Stimulated activated CD8-positive, alpha-beta memory T cell treated with anti-CD3 and anti-CD28 coated beads, Interleukin-4, amount 100 ng/mL, for 48 hours (primary cell): ENCODE data around the gene CENPX.

ENCODE experiments used
- DNase-seq: peaks from one replicate; pipeline ENCODE4 v3.0.0-alpha.2; 2020

CENPX gene

GRCh38 chr17:82022310-82022980 lies at the start of gene CENPX:
Gene CENPX, minus strand, starts transcription at chr17:82022878. Its CDS starts 17 bp downstream, at chr17:82022861.
- DNase-seq: no peak

DNA sequence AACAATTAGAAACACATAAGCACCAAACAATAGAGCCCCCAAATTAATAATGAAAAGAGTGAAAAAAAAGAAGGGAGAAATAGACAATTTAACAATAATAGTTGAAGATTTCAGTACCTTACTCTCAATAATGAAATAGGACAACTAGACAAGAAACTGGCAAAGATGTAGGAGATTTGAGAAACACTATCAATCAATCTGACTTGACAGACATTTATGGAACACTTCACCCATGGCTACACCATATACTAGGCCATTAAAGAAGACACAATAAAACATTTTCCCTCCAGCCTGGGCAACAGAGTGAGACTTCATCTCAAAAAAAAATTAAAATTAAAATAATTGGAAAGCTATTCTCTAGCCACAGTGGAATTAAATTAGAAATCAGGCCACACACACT lies 47.9 kb upstream of the CENPX start:
- DNase-seq: no peak

DNA sequence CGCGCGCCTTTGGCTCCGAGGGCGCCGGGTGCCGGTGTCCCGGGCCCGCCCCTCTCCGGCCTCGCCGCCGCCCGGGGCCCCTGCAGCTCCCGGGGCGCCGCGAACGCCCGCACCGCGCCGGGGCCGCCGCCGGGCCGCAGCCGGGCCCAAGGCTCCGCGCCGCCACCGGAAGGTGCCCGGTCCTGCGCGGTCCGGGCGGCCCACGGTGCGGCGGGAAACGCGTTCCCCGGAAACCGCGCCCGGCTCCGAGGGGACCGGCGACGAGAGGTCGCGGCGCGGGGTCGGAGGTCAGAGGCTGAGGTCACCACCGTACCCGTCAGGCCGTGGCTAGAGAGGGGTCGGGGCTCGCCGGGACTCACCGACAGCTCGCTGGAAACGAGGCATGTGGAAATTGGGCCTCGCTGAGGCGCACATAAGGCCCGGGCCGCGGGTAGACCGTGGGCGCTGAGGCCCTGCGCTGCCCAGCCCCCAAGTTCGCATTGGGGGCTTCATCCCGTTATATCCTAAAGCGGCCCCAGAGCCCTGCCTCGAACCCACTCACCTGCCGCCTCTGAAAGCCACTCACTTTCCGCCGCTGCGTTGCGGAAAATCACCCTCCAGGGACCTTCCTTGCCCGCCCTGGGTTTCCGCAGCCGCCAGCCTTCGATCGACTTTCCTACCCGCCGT lies 43.1 kb upstream of the CENPX start, which contains the start of gene DUS1L:
Gene DUS1L, minus strand, starts transcription at position 167 of the 666 bp plus-strand sequence. CDS start 745 bp downstream, outside the sequence.
- peak; percentile 83 for DNase-seq

DNA sequence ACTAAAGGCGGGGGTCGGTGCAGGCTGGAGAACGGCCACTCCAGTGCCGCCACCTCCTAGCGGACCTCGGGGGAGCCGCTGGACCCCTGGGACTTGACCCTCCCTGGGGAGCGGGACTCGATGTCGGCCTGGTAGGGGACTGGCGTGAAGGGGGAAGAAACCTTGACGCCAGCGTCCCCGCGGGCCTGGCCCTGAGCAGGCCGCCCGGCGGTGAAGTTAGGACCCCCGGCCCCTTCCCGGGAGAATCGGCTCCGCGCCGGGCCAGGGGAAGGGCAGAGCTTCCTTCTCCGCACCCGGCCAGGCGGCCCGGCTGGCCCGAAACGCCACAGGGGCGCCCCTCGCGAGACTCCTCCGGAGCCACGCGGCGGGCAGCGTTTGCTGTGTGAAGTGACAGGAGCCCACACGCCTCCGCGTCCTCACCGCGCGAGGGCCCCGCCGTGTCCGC lies 42.5 kb upstream of the CENPX start:
- peak; percentile 47 for DNase-seq

DNA sequence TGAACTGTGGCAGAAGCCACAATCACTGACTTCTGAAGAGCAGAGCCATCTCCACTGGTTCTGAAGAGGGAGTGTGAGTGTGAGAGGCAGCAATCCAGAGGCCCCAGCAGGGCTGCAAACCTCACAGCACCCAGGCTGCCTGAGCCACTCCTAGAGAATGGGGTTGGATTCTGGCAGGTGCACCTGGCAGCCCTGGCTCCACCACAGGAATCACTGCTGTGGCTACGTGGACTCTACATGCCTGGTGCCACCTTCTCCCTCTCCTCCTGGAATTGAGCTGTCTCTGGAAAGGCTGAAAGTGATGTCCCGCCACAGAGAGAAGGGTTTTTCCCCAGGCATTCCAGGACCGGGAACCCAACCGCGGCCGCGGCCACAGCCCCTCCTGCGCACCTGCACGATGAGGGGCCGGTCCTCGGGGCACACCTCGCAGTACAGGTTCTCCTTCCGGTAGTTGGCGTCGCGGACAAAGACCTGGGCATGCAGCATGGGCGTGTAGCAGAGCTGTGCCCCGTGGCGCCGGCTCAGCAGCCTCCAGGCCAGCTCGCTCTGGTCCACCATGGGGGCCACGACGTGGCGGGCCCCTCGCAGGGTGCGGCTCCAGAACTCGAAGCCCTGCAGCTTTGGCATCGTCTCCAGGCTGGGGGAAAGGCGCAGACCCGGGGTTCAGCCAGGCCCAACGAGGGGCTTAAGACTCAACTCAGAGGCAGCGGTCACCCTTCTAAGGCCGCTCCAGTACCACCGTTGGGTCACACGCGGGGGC lies 41.9 kb upstream of the CENPX start:
- no peak for DNase-seq

- no peak for DNase-seq
Measured at GRCh38 chr17:82063424-82064415, 41.0 kb upstream of the CENPX start.

DNA sequence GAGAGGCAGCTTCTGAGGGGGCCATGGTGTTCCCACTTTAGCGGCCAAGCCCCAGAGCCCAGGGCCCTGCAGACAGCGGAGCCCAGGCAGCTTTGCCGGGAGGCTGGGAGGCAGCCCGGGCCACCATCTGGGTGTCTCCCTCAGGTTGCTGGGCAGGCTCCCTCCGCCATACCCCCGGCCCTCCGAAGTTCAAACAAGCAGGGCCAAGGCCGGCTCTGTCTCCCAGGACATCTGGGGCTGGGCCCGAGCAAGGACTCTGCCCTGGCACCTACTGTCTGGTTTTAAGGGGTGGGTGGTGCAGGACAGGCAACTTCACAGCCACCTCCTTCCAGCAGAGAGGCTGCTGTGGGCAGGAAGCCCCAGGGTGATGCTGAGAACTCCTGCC lies 40.3 kb upstream of the CENPX start:
- DNase-seq: no peak

GRCh38 chr17:82062076-82062983 lies 39.7 kb upstream of the CENPX start:
- no peak for DNase-seq

- DNase-seq: no peak
Measured at GRCh38 chr17:82061047-82061925, 38.6 kb upstream of the CENPX start.

GRCh38 chr17:82060614-82061013 lies 37.9 kb upstream of the CENPX start:
- no peak for DNase-seq

- no peak for DNase-seq
Measured at GRCh38 chr17:82060001-82060380, 37.3 kb upstream of the CENPX start.

- no peak for DNase-seq
Measured at GRCh38 chr17:82059272-82060000, 36.8 kb upstream of the CENPX start.

GRCh38 chr17:82058855-82059249 lies 36.2 kb upstream of the CENPX start:
- no peak for DNase-seq

GRCh38 chr17:82058230-82058854 lies 35.7 kb upstream of the CENPX start:
- DNase-seq: no peak

GRCh38 chr17:82056729-82057621 lies 34.3 kb upstream of the CENPX start:
- DNase-seq: no peak

GRCh38 chr17:82055965-82056728 lies 33.5 kb upstream of the CENPX start:
- DNase-seq: no peak
